Stimulated activated memory B cell treated with anti-CD40 and anti-IgM and Interleukin-4, amounts not matched to agents 10 μg/mL and 1 μg/mL and 100 μg/mL, for 72 hours (primary cell): ENCODE results near the gene FRY.
A peak's percentile ranks its signal among the peaks of the same experiment; 100 is the strongest.

ENCODE experiments used
- ATAC-seq: fragments of 150-1000 bp; cut with Tn5 transposase; 2 replicates; pipeline ENCODE4 v1.10.0; 2021
- H3K27ac Mint-ChIP-seq: one replicate; pipeline ENCODE4 v1.8.0; 2022; ENCODE audit warnings: mild to moderate bottlenecking, mixed read lengths
- H3K27me3 Mint-ChIP-seq: one replicate; pipeline ENCODE4 v1.8.0; 2022; ENCODE audit warnings: mixed read lengths
- H3K36me3 Mint-ChIP-seq: one replicate; pipeline ENCODE4 v1.8.0; 2022; ENCODE audit warnings: mixed read lengths
- H3K4me1 Mint-ChIP-seq: one replicate; pipeline ENCODE4 v1.8.0; 2022; ENCODE audit warnings: mixed read lengths
- H3K4me3 Mint-ChIP-seq: one replicate; pipeline ENCODE4 v1.8.0; 2022; ENCODE audit warnings: mild to moderate bottlenecking, moderate library complexity, mixed read lengths
- H3K9me3 Mint-ChIP-seq: one replicate; pipeline ENCODE4 v1.8.0; 2022; ENCODE audit warnings: mixed read lengths

Gene FRY

GRCh38 chr13:32114284-32114950 is 82.8 kb downstream of the FRY start:
- Mint-ChIP-seq H3K36me3 (no peaks in the 10 kb centered on the region), H3K4me1 (peaks cover 18% of the 10 kb centered on the region), H3K4me3 (no peak overlapping the region), H3K9me3 (no peaks in the 10 kb centered on the region), H3K27ac (no peak overlapping the region), H3K27me3 (no peaks in the 10 kb centered on the region)
- ATAC-seq, result no peak

DNA sequence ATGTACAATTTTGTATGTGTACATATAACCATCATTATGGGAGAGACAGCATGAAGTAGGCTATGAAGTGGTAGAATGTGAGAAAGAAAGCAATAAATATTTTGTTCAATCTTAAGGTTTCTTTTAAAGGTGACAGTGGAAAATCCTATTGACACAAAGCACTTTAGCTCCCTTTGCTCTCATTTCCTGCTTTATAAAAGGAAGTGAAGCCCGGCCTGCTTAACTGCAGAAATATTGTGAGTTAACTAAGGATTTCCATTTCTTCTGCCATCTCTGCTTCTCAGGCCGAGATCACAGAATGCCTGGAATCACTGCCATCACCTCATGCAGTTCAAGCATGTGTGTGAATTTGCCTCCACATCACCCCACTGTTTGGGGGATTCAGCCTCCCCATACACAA is 83.5 kb downstream of the FRY start:
- Mint-ChIP-seq H3K4me3 (no peak overlapping the region), H3K27ac (no peak overlapping the region), H3K27me3 (no peaks in the 10 kb centered on the region), H3K36me3 (no peaks in the 10 kb centered on the region), H3K4me1 (peaks cover 18% of the 10 kb centered on the region), H3K9me3 (no peaks in the 10 kb centered on the region)
- ATAC-seq, result no peak

GRCh38 chr13:32116210-32116609 is 84.6 kb downstream of the FRY start:
- H3K36me3 Mint-ChIP-seq, result no peaks in the 10 kb centered on the region
- peak; percentile 59 for ATAC-seq
- no peak overlapping the region for H3K27ac Mint-ChIP-seq
- no peaks in the 10 kb centered on the region for H3K27me3 Mint-ChIP-seq
- no peaks in the 10 kb centered on the region for H3K9me3 Mint-ChIP-seq
- H3K4me3 Mint-ChIP-seq, result no peak overlapping the region
- H3K4me1 Mint-ChIP-seq, result peaks cover 11% of the 10 kb centered on the region

DNA sequence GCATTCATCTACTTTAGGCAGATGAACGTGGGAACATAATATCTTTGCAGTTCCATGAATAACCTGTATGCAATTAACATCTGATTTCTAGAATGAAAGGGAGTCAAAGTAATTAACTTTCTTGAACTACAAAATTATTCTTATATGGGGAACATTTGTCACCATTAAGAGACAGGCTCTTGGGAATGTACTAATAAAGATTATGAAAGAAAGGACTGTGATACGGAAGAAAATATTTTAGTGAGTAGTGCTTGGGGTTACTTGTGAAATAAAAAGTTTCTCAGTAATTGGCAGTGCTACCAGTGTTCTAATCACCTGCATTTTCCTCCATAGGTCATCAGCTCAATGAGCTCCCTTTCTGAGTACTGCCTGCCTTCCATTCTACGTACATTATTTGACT is 85.4 kb downstream of the FRY start:
- Mint-ChIP-seq H3K36me3 (no peaks in the 10 kb centered on the region), H3K27ac (no peak overlapping the region), H3K9me3 (no peaks in the 10 kb centered on the region), H3K27me3 (no peaks in the 10 kb centered on the region), H3K4me1 (peaks cover 10% of the 10 kb centered on the region), H3K4me3 (no peak overlapping the region)
- no peak for ATAC-seq

DNA sequence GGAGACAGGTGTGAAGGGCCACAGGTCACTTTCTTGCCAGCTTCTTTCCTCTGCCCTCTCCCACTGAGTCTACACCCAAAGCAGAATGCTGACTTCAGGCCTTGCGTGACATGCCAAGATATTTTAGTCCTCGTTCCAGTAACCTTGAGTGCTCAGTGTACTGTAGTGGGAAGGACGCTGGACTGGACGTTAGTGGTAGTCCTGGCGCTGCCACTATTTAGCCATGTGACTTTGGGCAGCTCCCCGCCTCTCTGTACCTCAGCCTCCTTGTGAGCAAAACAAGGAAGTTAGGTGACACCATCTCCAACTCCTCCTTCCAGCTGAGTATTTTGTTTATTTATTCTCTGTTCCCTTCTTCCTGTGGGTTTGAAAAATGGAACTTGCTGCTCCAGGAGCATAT is 86.1 kb downstream of the FRY start:
- H3K27me3 Mint-ChIP-seq, result no peaks in the 10 kb centered on the region
- no peak overlapping the region for H3K4me3 Mint-ChIP-seq
- ATAC-seq, result no peak
- peaks cover 3% of the 10 kb centered on the region for H3K36me3 Mint-ChIP-seq
- H3K4me1 Mint-ChIP-seq, result peaks cover 10% of the 10 kb centered on the region
- H3K27ac Mint-ChIP-seq, result no peak overlapping the region
- H3K9me3 Mint-ChIP-seq, result peaks cover 1% of the 10 kb centered on the region

GRCh38 chr13:32121316-32121715 is 89.7 kb downstream of the FRY start:
- Mint-ChIP-seq H3K36me3 (peaks cover 12% of the 10 kb centered on the region), H3K27ac (no peak overlapping the region), H3K4me1 (no peaks in the 10 kb centered on the region), H3K4me3 (no peak overlapping the region), H3K9me3 (peaks cover 7% of the 10 kb centered on the region), H3K27me3 (no peaks in the 10 kb centered on the region)
- no peak for ATAC-seq

DNA sequence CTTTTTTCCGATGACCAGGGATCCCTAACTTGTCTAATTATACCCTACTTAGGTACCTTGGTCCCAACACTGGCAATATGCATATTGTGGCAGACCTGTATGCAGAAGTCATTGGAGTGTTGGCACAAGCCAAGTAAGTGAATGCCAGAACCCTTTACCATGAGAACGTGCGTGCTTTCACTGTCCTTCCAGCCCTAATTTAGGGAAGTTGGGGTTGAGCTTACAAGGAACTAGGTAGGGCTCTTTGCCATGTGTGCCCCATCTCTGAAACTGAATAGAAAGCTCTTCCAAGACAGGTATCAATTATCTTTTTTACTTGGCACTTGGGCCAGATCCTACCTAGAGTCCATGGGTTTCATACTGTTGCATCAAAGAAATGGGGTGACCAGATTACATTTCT is 93.2 kb downstream of the FRY start:
- Mint-ChIP-seq H3K9me3 (peaks cover 7% of the 10 kb centered on the region), H3K36me3 (peaks cover 12% of the 10 kb centered on the region), H3K27me3 (no peaks in the 10 kb centered on the region), H3K4me3 (no peak overlapping the region), H3K4me1 (no peaks in the 10 kb centered on the region), H3K27ac (no peak overlapping the region)
- no peak for ATAC-seq

GRCh38 chr13:32125221-32125689 is 93.7 kb downstream of the FRY start:
- Mint-ChIP-seq H3K4me3 (no peak overlapping the region), H3K4me1 (no peaks in the 10 kb centered on the region), H3K36me3 (peaks cover 12% of the 10 kb centered on the region), H3K27ac (no peak overlapping the region), H3K27me3 (no peaks in the 10 kb centered on the region), H3K9me3 (peaks cover 7% of the 10 kb centered on the region)
- ATAC-seq, result peak; percentile 31

DNA sequence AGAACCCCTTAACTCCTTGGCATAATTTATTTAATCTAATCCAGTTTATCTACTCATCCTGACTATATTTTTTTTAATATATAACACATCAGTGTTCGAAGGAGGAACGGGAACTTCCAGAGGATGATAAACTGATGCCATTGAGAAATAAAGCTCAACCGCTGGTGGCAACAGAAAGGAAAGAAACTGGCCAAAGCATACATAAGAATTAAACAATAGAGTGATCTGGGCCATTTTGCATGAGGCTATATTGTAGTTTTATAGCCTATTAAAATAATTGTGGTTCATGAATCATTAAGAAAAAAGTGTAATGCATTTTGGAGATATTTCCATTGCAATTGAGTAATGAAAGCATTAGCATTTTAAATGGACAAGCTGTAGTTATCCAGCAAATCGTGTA is 94.2 kb downstream of the FRY start:
- no peak overlapping the region for H3K4me3 Mint-ChIP-seq
- ATAC-seq, result no peak
- H3K27me3 Mint-ChIP-seq, result no peaks in the 10 kb centered on the region
- no peaks in the 10 kb centered on the region for H3K4me1 Mint-ChIP-seq
- H3K9me3 Mint-ChIP-seq, result peaks cover 7% of the 10 kb centered on the region
- H3K27ac Mint-ChIP-seq, result no peak overlapping the region
- peaks cover 12% of the 10 kb centered on the region for H3K36me3 Mint-ChIP-seq

- no peaks in the 10 kb centered on the region for H3K4me1 Mint-ChIP-seq
- H3K36me3 Mint-ChIP-seq, result peaks cover 12% of the 10 kb centered on the region
- no peak overlapping the region for H3K4me3 Mint-ChIP-seq
- no peaks in the 10 kb centered on the region for H3K27me3 Mint-ChIP-seq
- H3K27ac Mint-ChIP-seq, result no peak overlapping the region
- peaks cover 7% of the 10 kb centered on the region for H3K9me3 Mint-ChIP-seq
- ATAC-seq, result no peak
Measured at GRCh38 chr13:32126278-32126677, 94.7 kb downstream of the FRY start.

DNA sequence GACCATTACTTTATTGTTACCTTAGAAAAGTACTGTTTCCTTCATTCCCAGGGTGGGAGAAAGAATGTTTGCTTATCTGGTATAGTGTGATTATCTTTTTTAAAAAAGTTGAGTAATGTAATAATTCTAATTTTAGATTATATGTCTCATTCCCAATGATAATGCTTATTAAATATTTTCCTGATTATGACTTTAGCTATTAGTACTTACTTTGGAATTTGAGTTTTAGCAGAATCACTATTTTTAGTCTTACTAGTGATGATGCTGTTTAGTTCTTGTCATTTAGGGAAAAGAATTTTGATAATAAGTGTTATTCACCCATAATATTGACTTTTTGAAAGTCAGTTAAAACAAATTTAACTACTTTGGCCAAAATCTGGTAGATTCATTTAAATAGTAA is 95.2 kb downstream of the FRY start:
- H3K36me3 Mint-ChIP-seq, result peaks cover 12% of the 10 kb centered on the region
- no peaks in the 10 kb centered on the region for H3K27me3 Mint-ChIP-seq
- peaks cover 7% of the 10 kb centered on the region for H3K9me3 Mint-ChIP-seq
- no peak overlapping the region for H3K4me3 Mint-ChIP-seq
- no peak overlapping the region for H3K27ac Mint-ChIP-seq
- ATAC-seq, result no peak
- H3K4me1 Mint-ChIP-seq, result no peaks in the 10 kb centered on the region

DNA sequence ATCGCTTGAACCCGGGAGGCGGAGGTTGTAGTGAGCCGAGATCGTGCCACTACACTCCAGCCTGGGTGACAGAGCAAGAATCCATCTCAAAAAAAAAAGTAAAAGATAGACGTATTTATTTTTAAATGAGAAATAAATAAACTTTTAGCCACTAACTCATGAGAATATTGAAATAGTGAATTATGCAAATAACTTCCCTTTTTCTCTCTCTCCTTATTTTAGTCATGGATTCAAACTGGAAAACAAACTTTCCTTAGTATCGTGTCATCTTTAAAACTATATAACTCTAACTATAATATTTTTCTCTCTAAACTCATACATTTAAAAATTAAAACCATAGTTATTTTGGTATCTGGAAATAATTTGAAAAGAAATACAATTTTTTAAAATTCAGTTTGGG is 96.1 kb downstream of the FRY start:
- H3K36me3 Mint-ChIP-seq, result peaks cover 9% of the 10 kb centered on the region
- no peak for ATAC-seq
- no peak overlapping the region for H3K27ac Mint-ChIP-seq
- H3K4me1 Mint-ChIP-seq, result no peaks in the 10 kb centered on the region
- no peak overlapping the region for H3K4me3 Mint-ChIP-seq
- H3K9me3 Mint-ChIP-seq, result peaks cover 6% of the 10 kb centered on the region
- H3K27me3 Mint-ChIP-seq, result no peaks in the 10 kb centered on the region

GRCh38 chr13:32134241-32135055 is 102.9 kb downstream of the FRY start:
- H3K4me1 Mint-ChIP-seq, result no peaks in the 10 kb centered on the region
- H3K27me3 Mint-ChIP-seq, result no peaks in the 10 kb centered on the region
- no peak for ATAC-seq
- no peaks in the 10 kb centered on the region for H3K9me3 Mint-ChIP-seq
- H3K4me3 Mint-ChIP-seq, result no peak overlapping the region
- H3K27ac Mint-ChIP-seq, result no peak overlapping the region
- H3K36me3 Mint-ChIP-seq, result no peaks in the 10 kb centered on the region

GRCh38 chr13:32135056-32135390 is 103.4 kb downstream of the FRY start:
- Mint-ChIP-seq H3K36me3 (no peaks in the 10 kb centered on the region), H3K4me3 (no peak overlapping the region), H3K27me3 (no peaks in the 10 kb centered on the region), H3K9me3 (no peaks in the 10 kb centered on the region), H3K4me1 (no peaks in the 10 kb centered on the region), H3K27ac (no peak overlapping the region)
- ATAC-seq, result no peak

DNA sequence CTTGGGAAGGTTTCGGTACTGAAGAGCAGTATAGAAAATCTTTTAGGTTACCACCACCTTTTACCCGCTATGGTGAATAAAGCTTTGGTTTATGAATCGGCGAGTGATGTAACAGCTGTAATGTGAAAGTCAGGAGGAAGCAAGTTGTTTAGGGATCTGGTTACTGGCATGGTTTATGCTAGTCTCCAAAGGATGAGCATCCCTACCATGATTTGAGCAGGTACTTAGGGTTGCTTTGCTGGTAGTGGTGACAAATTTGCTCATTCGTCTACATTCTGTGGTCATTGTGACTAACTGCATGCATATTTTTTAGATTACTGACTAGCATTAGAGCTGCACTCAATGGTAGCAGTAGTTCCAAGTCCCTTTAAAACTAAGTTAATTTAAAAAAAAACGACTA is 104.1 kb downstream of the FRY start:
- H3K27me3 Mint-ChIP-seq, result no peaks in the 10 kb centered on the region
- H3K36me3 Mint-ChIP-seq, result no peaks in the 10 kb centered on the region
- H3K4me1 Mint-ChIP-seq, result no peaks in the 10 kb centered on the region
- H3K4me3 Mint-ChIP-seq, result no peak overlapping the region
- H3K27ac Mint-ChIP-seq, result no peak overlapping the region
- ATAC-seq, result no peak
- no peaks in the 10 kb centered on the region for H3K9me3 Mint-ChIP-seq

DNA sequence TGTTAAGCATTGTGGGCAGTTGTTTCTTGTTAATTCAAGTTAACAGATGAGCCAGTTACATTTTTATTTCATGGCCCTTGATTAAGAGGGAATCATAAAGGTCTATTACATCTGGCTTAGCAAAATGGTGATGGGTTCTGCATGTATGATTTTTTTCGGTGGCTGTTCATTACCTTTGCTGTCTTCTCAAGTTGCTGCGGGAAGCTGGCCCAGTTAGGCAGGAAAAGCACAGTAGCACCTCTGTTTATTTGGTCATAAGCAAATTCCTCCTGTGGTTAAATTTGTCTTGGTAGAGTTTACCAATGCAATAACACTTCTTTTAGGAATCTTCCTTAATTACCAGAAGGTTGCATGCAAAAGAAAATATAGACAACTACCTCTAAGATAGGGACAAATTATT is 104.5 kb downstream of the FRY start:
- no peaks in the 10 kb centered on the region for H3K9me3 Mint-ChIP-seq
- no peaks in the 10 kb centered on the region for H3K4me1 Mint-ChIP-seq
- no peak for ATAC-seq
- no peak overlapping the region for H3K4me3 Mint-ChIP-seq
- no peaks in the 10 kb centered on the region for H3K36me3 Mint-ChIP-seq
- no peak overlapping the region for H3K27ac Mint-ChIP-seq
- no peaks in the 10 kb centered on the region for H3K27me3 Mint-ChIP-seq
